Measurements from ENCODE around the gene ZRANB2. TPM values are rescaled to one million over a fixed set of nuclear protein-coding genes. Genes with fewer than 3 reads are reported as not detected.

Gene ZRANB2
- total RNA-seq, 2 donors from 2014 or later = 23.5 to 37.9 TPM

- Histone ChIP-seq H3K9me3 (no peaks in the 10 kb centered on the region), H3K27me3 (peaks cover 0 to 15% of the 10 kb centered on the region in 2 donors), H3K4me1 (peaks cover 0 to 18% of the 10 kb centered on the region in 2 donors), H3K36me3 (no peaks in the 10 kb centered on the region), H3K4me3 (no peak overlapping the region), H3K27ac (no peak overlapping the region)
- peak; percentile 60 to 84 for TF ChIP-seq CTCF (IDR thresholded peaks at IDR 0.05)
- no peak for DNase-seq (ENCODE audit: low spot score)
These were observed 30.8 kb downstream of the ZRANB2 start for GRCh38 chr1:71049951-71050598.

- Histone ChIP-seq H3K4me3 (peak within 1 kb of the TSS; percentile 11 to 53), H3K4me1 (peaks cover 0 to 18% of the 10 kb centered on the region in 2 donors), H3K36me3 (no peaks in the 10 kb centered on the region), H3K9me3 (no peaks in the 10 kb centered on the region), H3K27me3 (peaks cover 0 to 15% of the 10 kb centered on the region in 2 donors), H3K27ac (no peak within 1 kb of the TSS)
- no peak for DNase-seq (ENCODE audit: low spot score)
- TF ChIP-seq CTCF (IDR thresholded peaks at IDR 0.05) = no peak
These were observed 32.9 kb downstream of the ZRANB2 start, which contains the start of gene PTGER3 for GRCh38 chr1:71047635-71048607. Gene PTGER3 (minus strand): TSS chr1:71047816. CDS start chr1:71047577, 239 bp downstream.

- Histone ChIP-seq H3K4me3 (peak overlapping the region; percentile 11 to 53), H3K27me3 (peaks cover 0 to 15% of the 10 kb centered on the region in 2 donors), H3K36me3 (no peaks in the 10 kb centered on the region), H3K4me1 (peaks cover 0 to 18% of the 10 kb centered on the region in 2 donors), H3K9me3 (no peaks in the 10 kb centered on the region), H3K27ac (no peak overlapping the region)
- no peak for DNase-seq (ENCODE audit: low spot score)
- TF ChIP-seq CTCF (IDR thresholded peaks at IDR 0.05) = no peak
These were observed 33.8 kb downstream of the ZRANB2 start for GRCh38 chr1:71046891-71047634.

DNA sequence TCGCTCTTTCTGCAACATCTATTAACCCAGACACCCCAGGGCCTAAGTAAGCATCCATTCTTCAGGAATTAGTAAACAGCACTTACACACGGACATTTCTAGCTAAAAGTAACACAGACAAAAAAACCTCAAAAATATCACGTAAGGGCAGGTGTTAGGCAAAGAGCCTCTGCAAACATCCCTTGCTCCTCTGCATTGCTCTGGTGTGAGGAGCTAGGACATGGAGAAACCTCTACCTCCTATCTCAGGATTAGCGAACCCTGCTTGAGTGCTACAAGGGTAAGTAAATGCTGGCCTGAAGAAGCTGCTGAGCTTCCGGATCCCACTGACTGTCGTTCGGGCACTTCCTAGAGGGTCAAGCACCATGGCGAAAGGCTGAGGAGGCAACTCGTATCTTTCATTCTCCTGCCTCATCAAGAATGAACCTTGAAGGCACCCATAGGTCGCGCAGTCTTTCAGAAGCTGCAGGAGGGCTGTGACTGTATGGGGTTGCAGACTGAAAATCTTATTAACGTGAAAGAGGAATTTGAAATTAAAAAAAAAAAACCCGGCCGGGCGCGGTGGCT is 35.3 kb downstream of the ZRANB2 start:
- Histone ChIP-seq H3K27me3 (peaks cover 0 to 15% of the 10 kb centered on the region in 2 donors), H3K4me1 (peaks cover 0 to 18% of the 10 kb centered on the region in 2 donors), H3K4me3 (no peak overlapping the region), H3K9me3 (no peaks in the 10 kb centered on the region), H3K36me3 (no peaks in the 10 kb centered on the region), H3K27ac (no peak overlapping the region)
- DNase-seq (ENCODE audit: low spot score) = no peak
- no peak for TF ChIP-seq CTCF (IDR thresholded peaks at IDR 0.05)

- Histone ChIP-seq H3K27ac (no peak overlapping the region), H3K9me3 (no peaks in the 10 kb centered on the region), H3K27me3 (peaks cover 0 to 15% of the 10 kb centered on the region in 2 donors), H3K36me3 (no peaks in the 10 kb centered on the region), H3K4me3 (no peak overlapping the region), H3K4me1 (peaks cover 0 to 18% of the 10 kb centered on the region in 2 donors)
- no peak for TF ChIP-seq CTCF (IDR thresholded peaks at IDR 0.05)
- DNase-seq (ENCODE audit: low spot score) = no peak
These were observed 36.0 kb downstream of the ZRANB2 start for GRCh38 chr1:71044833-71045232.

Measured in right atrium auricular region (tissue), 2 donors.